SK-N-SH (cell line): ENCODE measurements around the gene UCP1. TPM values are rescaled to one million over a fixed set of nuclear protein-coding genes. Genes with fewer than 3 reads are reported as not detected.
A peak's percentile ranks its signal among the peaks of the same experiment; 100 is the strongest.

Experiments
- CTCF ChIA-PET: fragments of 300-600, 350-600 bp; formaldehyde crosslinking; extraction: SDS; loops from one replicate; lab custom pipeline; 2021; lab: Yijun Ruan, JAX
- POLR2A ChIA-PET: fragments of 350-600 bp; sonication (Branson Sonifier 250); formaldehyde crosslinking; extraction: SDS; loops from one replicate; lab custom pipeline; 2020; ENCODE audit warnings: antibody characterized with exemption, inconsistent platforms; lab: Yijun Ruan, JAX
- DNase-seq: peaks from one replicate; pipeline ENCODE4 v3.0.0; 2012
- H2AFZ ChIP-seq: fragments of 200-600 bp; sonication (generic); 2 replicates; pipeline ENCODE4 v1.8.1; 2016; ENCODE audit warnings: antibody characterized with exemption, mild to moderate bottlenecking, low read depth
- H3F3A ChIP-seq: fragments of 200-600 bp; sonication (generic); replicated peaks from 2 replicates; pipeline ENCODE3; 2016; ENCODE audit warnings: antibody characterized with exemption, mild to moderate bottlenecking; ENCODE audit not compliant: insufficient read depth
- H3K27ac ChIP-seq, 2 experiments: fragments of 200-500 bp in 1 of 2; fragments of 200-600 bp in 1 of 2; sonication (Bioruptor generic) in 1 of 2; sonication (generic), shearing (Covaris generic) in 1 of 2; 2 replicates each; pipeline versions ENCODE4 v1.5.1 to v1.6.1; 2014 to 2016; ENCODE audit warnings: low read depth in 2 of 2, inconsistent platforms in 1 of 2, low read length in 1 of 2, mild to moderate bottlenecking in 1 of 2, mixed read lengths in 1 of 2
- H3K27me3 ChIP-seq: fragments of 200-600 bp; sonication (generic), shearing (Covaris generic); 2 replicates; pipeline ENCODE4 v1.6.1; 2016; ENCODE audit warnings: mixed run types; ENCODE audit not compliant: insufficient read depth
- H3K36me3 ChIP-seq, 2 experiments: fragments of 200-500 bp in 1 of 2; fragments of 200-600 bp in 1 of 2; sonication (Bioruptor generic) in 1 of 2; sonication (generic) in 1 of 2; replicated peaks in 1 of 2; 2 replicates each; pipeline versions ENCODE3 to v1.5.1; 2014 to 2016; ENCODE audit warnings: low read length in 1 of 2, mild to moderate bottlenecking in 1 of 2; ENCODE audit not compliant: insufficient read depth in 2 of 2, control insufficient read depth in 1 of 2
- H3K4me1 ChIP-seq, 2 experiments: fragments of 200-500 bp in 1 of 2; fragments of 200-600 bp in 1 of 2; sonication (Bioruptor generic) in 1 of 2; sonication (generic), shearing (Covaris generic) in 1 of 2; 2 replicates each; pipeline versions ENCODE4 v1.5.1 to v1.6.1; 2014 to 2016; ENCODE audit warnings: low read depth in 1 of 2, low read length in 1 of 2, mixed run types in 1 of 2; ENCODE audit not compliant: insufficient read depth in 2 of 2, control insufficient read depth in 1 of 2
- H3K4me2 ChIP-seq: fragments of 200-600 bp; sonication (generic), shearing (Covaris generic); 2 replicates; pipeline ENCODE4 v1.6.1; 2017; ENCODE audit warnings: mixed run types
- H3K4me3 ChIP-seq, 2 experiments: fragments of 200-500 bp in 1 of 2; fragments of 200-600 bp in 1 of 2; sonication (Bioruptor generic) in 1 of 2; sonication (generic), shearing (Covaris generic) in 1 of 2; 2 replicates each; pipeline versions ENCODE4 v1.5.1 to v1.8.1; 2014 to 2016; ENCODE audit warnings: low read depth in 2 of 2, inconsistent platforms in 1 of 2, low read length in 1 of 2, mild to moderate bottlenecking in 1 of 2, mixed read lengths in 1 of 2, moderate library complexity in 1 of 2
- H3K79me2 ChIP-seq: fragments of 200-600 bp; sonication (generic); 2 replicates; pipeline ENCODE4 v1.8.1; 2017; ENCODE audit warnings: mild to moderate bottlenecking; ENCODE audit not compliant: insufficient read depth
- H3K9ac ChIP-seq: fragments of 200-600 bp; sonication (generic); 2 replicates; pipeline ENCODE4 v1.6.1; 2017; ENCODE audit warnings: mixed run types
- H3K9me2 ChIP-seq: fragments of 200-600 bp; sonication (generic); 2 replicates; pipeline ENCODE4 v1.6.1; 2017; ENCODE audit warnings: mixed run types
- H3K9me3 ChIP-seq: fragments of 200-600 bp; sonication (generic); 2 replicates; pipeline ENCODE4 v1.6.1; 2017; ENCODE audit warnings: mixed run types, mild to moderate bottlenecking, moderate library complexity
- H4K20me1 ChIP-seq: fragments of 200-600 bp; sonication (generic); 2 replicates; pipeline ENCODE4 v1.6.1; 2017; ENCODE audit warnings: mild to moderate bottlenecking, mixed run types; ENCODE audit not compliant: insufficient read depth
- ELF1 ChIP-seq: IDR thresholded peaks from 2 replicates; pipeline ENCODE4 v1.4.0; 2012
- EP300 ChIP-seq, 2 experiments: IDR thresholded peaks; 2 replicates each; pipeline versions ENCODE4 v1.4.0 to v1.6.1; 2012; ENCODE audit warnings: borderline replicate concordance in 1 of 2, low read depth in 1 of 2, low read length in 1 of 2
- EZH2phosphoT487 ChIP-seq: fragments of 200-600 bp; sonication (generic); IDR thresholded peaks from 2 replicates; pipeline ENCODE4 v1.6.1; 2017; ENCODE audit warnings: low read depth, mixed run types, mild to moderate bottlenecking, antibody characterized with exemption, moderate library complexity, borderline replicate concordance
- FOXM1 ChIP-seq: IDR thresholded peaks from 2 replicates; pipeline ENCODE4 v1.4.0; 2012; ENCODE audit warnings: low read depth, mild to moderate bottlenecking
- JUND ChIP-seq: IDR thresholded peaks from 2 replicates; pipeline ENCODE4 v1.4.0; 2012
- MEF2A ChIP-seq: IDR thresholded peaks from 2 replicates; pipeline ENCODE4 v1.4.0; 2012; ENCODE audit warnings: low read depth, borderline replicate concordance
- POLR2AphosphoS5 ChIP-seq: IDR thresholded peaks from 2 replicates; pipeline ENCODE4 v1.6.1; 2012; ENCODE audit warnings: low read depth, low read length
- RCOR1 ChIP-seq: fragments of 150-350 bp; IDR thresholded peaks from 2 replicates; pipeline ENCODE4 v1.6.1; 2017; ENCODE audit warnings: antibody characterized with exemption, low read length
- RXRA ChIP-seq: IDR thresholded peaks from 2 replicates; pipeline ENCODE4 v1.4.0; 2012; ENCODE audit warnings: low read depth, mild to moderate bottlenecking, borderline replicate concordance
- SIN3A ChIP-seq: IDR thresholded peaks from 2 replicates; pipeline ENCODE4 v1.6.1; 2012; ENCODE audit warnings: low read depth, mild to moderate bottlenecking, low read length, moderate library complexity, borderline replicate concordance
- TCF12 ChIP-seq: IDR thresholded peaks from 2 replicates; pipeline ENCODE4 v1.4.0; 2012
- YY1 ChIP-seq: IDR thresholded peaks from 2 replicates; pipeline ENCODE4 v1.4.0; 2012; ENCODE audit warnings: low read depth, mild to moderate bottlenecking
- WGBS: methylation state at CpG from one replicate; pipeline ENCODE4 v1.1.6; 2017; ENCODE audit warnings: low lambda C conversion rate; 5-methylcytosine and 5-hydroxymethylcytosine counted together
- polyA plus RNA-seq, 3 experiments: library from polyadenylated mRNA; depleted of rRNA; stranded (reverse); fragments of >200 nt; gene quantifications; 2 replicates each; pipeline ENCODE4 v1.2.3, GENCODE V29; 2012
- TF ChIP-seq, protein P1 (sequence below): fragments of 150-350 bp; IDR thresholded peaks from 2 replicates; pipeline ENCODE4 v1.6.1; 2016; ENCODE audit warnings: mild to moderate bottlenecking, low read depth, low read length
- TF ChIP-seq, protein P2 (sequence below): IDR thresholded peaks from 2 replicates; pipeline ENCODE4 v1.4.0; 2012; ENCODE audit warnings: low read depth, borderline replicate concordance
- TF ChIP-seq, protein P3 (sequence below): IDR thresholded peaks from 2 replicates; pipeline ENCODE4 v1.4.0; 2012; ENCODE audit warnings: low read depth
- TF ChIP-seq, protein P4 (sequence below): IDR thresholded peaks from 2 replicates; pipeline ENCODE4 v1.6.1; 2012; ENCODE audit warnings: mild to moderate bottlenecking, low read depth, low read length, moderate library complexity

Gene UCP1
- polyA plus RNA-seq, 1 of the 3 experiments (the other 2 are of a cell fraction): not detected

DNA sequence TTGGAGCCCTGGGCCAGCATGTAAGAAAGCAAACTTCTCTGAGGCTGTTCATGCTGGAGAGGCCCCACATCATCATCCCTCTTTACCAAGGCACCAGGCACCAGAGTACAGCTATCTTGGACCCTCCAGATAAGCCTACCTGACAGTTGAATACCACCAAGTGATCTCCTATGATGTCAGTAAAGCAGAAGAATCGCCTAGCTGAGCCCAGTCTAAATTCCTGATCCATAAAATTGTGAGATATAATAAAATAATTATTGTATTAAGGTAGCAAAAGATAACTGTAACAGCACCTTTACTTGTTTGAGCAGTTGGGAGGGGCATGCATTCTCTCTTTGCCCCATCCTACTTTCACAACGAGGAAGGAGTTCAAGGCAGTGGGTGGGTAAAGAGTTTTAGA lies 2.9 kb upstream of the UCP1 start:
- 21% methylated on average over 2 of the region's 2 CpGs for WGBS

DNA sequence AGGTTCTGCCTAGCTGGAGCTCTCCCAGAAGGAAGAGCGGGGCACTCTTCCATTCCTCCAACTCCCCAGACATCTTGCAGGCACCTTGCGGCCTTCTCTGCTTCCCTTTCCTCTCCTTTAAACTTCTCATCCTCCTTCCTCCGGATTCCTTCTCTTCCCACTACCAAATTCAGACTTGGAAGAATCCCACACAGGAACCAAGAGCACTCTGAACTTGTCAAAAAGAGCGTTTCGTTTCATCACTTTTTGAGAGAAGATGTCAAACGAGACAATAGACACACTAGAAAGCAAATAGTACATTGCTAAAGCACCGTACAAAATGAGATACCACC lies 512 bp upstream of the UCP1 start:
- Histone ChIP-seq H3K9ac (no peak overlapping the region), H3K79me2 (no peaks in the 10 kb centered on the region), H3K27me3 (peaks cover 38% of the 10 kb centered on the region), H3K36me3 (no peaks in the 10 kb centered on the region), H4K20me1 (no peaks in the 10 kb centered on the region), H3F3A (no peaks in the 10 kb centered on the region), H2AFZ (0 out of 2 replicates have a peak overlapping the region, but pooled peaks have one; percentile 67), H3K27ac (no peak overlapping the region), H3K4me2 (peak overlapping the region; percentile 90), H3K9me2 (no peaks in the 10 kb centered on the region), H3K4me3 (peak overlapping the region; percentile 57 to 60), H3K4me1 (peaks cover 0 to 7% of the 10 kb centered on the region in 2 experiments; a peak in 1 of 4 replicates), H3K9me3 (no peaks in the 10 kb centered on the region)
- TF ChIP-seq ELF1: no peak
- DNase-seq: no peak
- ChIA-PET POLR2A (no interaction called here), CTCF (interaction anchor here (0.9 to 1.8 kb wide), 4 partner anchors 10 to 39 kb away, joined by 3 to 10 read pairs (median 3); no protein-coding TSS in a partner anchor)
- WGBS: 88% methylated on average over 7 of the region's 7 CpGs

More for the DNA sequence above, 2.9 kb upstream of the UCP1 start:
- no peaks in the 10 kb centered on the region for H3F3A ChIP-seq
- no peaks in the 10 kb centered on the region for H3K9me3 ChIP-seq
- H3K4me2 ChIP-seq: no peak overlapping the region
- no peak overlapping the region for H3K27ac ChIP-seq
- ChIA-PET POLR2A (no interaction called here), CTCF (no interaction called here)
- no peaks in the 10 kb centered on the region for H3K79me2 ChIP-seq
- H3K9me2 ChIP-seq: no peaks in the 10 kb centered on the region
- H3K4me3 ChIP-seq: no peak overlapping the region
- DNase-seq: no peak
- H2AFZ ChIP-seq: no peak overlapping the region
- no peak overlapping the region for H3K9ac ChIP-seq
- H4K20me1 ChIP-seq: no peaks in the 10 kb centered on the region
- TF ChIP-seq SIN3A (no peak), EP300 (IDR thresholded peaks at IDR 0.05; ENCODE audit: borderline replicate concordance in 1 of 2, low read depth in 1 of 2, low read length in 1 of 2) (no peak), JUND (no peak), RCOR1 (no peak), FOXM1 (no peak)
- TF ChIP-seq, protein P1, sequence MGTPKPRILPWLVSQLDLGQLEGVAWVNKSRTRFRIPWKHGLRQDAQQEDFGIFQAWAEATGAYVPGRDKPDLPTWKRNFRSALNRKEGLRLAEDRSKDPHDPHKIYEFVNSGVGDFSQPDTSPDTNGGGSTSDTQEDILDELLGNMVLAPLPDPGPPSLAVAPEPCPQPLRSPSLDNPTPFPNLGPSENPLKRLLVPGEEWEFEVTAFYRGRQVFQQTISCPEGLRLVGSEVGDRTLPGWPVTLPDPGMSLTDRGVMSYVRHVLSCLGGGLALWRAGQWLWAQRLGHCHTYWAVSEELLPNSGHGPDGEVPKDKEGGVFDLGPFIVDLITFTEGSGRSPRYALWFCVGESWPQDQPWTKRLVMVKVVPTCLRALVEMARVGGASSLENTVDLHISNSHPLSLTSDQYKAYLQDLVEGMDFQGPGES: no peak
- H3K27me3 ChIP-seq: peaks cover 36% of the 10 kb centered on the region
- H3K36me3 ChIP-seq: no peaks in the 10 kb centered on the region
- H3K4me1 ChIP-seq: peaks cover 0 to 7% of the 10 kb centered on the region in 2 experiments; a peak in 1 of 4 replicates

DNA sequence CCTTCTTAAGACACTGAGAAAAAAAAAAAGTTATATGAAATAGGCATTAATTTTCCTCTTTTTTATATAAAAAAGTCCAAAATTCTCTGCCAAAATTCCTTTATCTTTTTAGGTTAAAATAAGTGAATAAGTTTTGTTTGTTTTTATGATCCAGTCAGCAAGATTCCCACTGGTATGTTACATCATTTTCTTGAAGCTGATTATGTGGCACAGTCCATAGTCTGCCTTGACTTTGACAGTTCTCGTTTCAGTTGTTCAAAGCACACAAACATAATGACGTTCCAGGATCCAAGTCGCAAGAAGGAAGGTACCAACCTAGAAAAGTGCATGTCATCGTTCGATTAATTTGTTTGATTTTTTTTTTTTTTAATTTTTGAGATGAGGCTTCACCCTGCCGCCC lies 9.1 kb downstream of the UCP1 start:
- no peak for DNase-seq
- 95% methylated on average over 6 of the region's 6 CpGs for WGBS
- no peaks in the 10 kb centered on the region for H3K79me2 ChIP-seq
- H3K4me2 ChIP-seq: no peak overlapping the region
- H3K9me2 ChIP-seq: no peaks in the 10 kb centered on the region
- POLR2A ChIA-PET: no interaction called here
- no peaks in the 10 kb centered on the region for H3F3A ChIP-seq
- no peak overlapping the region for H3K27ac ChIP-seq
- no peak overlapping the region for H3K4me3 ChIP-seq
- no peaks in the 10 kb centered on the region; the same call in 1 of the 2 replicates for H3K27me3 ChIP-seq
- H3K4me1 ChIP-seq: no peaks in the 10 kb centered on the region
- CTCF ChIA-PET: no interaction called here
- H3K36me3 ChIP-seq: peaks cover 0 to under 1% of the 10 kb centered on the region in 2 experiments
- H3K9me3 ChIP-seq: no peaks in the 10 kb centered on the region
- no peaks in the 10 kb centered on the region for H4K20me1 ChIP-seq
- no peak overlapping the region for H3K9ac ChIP-seq
- no peak overlapping the region for H2AFZ ChIP-seq
- TF ChIP-seq TCF12 (no peak), YY1 (no peak), MEF2A (no peak), RXRA (no peak), RCOR1 (no peak), FOXM1 (no peak), ELF1 (no peak), EZH2phosphoT487 (no peak), JUND (no peak), POLR2AphosphoS5 (no peak)
- TF ChIP-seq, protein P2, sequence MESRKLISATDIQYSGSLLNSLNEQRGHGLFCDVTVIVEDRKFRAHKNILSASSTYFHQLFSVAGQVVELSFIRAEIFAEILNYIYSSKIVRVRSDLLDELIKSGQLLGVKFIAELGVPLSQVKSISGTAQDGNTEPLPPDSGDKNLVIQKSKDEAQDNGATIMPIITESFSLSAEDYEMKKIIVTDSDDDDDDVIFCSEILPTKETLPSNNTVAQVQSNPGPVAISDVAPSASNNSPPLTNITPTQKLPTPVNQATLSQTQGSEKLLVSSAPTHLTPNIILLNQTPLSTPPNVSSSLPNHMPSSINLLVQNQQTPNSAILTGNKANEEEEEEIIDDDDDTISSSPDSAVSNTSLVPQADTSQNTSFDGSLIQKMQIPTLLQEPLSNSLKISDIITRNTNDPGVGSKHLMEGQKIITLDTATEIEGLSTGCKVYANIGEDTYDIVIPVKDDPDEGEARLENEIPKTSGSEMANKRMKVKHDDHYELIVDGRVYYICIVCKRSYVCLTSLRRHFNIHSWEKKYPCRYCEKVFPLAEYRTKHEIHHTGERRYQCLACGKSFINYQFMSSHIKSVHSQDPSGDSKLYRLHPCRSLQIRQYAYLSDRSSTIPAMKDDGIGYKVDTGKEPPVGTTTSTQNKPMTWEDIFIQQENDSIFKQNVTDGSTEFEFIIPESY: no peak
- TF ChIP-seq, protein P3, sequence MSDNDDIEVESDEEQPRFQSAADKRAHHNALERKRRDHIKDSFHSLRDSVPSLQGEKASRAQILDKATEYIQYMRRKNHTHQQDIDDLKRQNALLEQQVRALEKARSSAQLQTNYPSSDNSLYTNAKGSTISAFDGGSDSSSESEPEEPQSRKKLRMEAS: no peak
- TF ChIP-seq, protein P4, sequence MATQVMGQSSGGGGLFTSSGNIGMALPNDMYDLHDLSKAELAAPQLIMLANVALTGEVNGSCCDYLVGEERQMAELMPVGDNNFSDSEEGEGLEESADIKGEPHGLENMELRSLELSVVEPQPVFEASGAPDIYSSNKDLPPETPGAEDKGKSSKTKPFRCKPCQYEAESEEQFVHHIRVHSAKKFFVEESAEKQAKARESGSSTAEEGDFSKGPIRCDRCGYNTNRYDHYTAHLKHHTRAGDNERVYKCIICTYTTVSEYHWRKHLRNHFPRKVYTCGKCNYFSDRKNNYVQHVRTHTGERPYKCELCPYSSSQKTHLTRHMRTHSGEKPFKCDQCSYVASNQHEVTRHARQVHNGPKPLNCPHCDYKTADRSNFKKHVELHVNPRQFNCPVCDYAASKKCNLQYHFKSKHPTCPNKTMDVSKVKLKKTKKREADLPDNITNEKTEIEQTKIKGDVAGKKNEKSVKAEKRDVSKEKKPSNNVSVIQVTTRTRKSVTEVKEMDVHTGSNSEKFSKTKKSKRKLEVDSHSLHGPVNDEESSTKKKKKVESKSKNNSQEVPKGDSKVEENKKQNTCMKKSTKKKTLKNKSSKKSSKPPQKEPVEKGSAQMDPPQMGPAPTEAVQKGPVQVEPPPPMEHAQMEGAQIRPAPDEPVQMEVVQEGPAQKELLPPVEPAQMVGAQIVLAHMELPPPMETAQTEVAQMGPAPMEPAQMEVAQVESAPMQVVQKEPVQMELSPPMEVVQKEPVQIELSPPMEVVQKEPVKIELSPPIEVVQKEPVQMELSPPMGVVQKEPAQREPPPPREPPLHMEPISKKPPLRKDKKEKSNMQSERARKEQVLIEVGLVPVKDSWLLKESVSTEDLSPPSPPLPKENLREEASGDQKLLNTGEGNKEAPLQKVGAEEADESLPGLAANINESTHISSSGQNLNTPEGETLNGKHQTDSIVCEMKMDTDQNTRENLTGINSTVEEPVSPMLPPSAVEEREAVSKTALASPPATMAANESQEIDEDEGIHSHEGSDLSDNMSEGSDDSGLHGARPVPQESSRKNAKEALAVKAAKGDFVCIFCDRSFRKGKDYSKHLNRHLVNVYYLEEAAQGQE: no peak
